ENCODE results near the gene MICA.

GRCh38 chr6:31377029-31377428, 26.4 kb upstream of the MICA start:
- TF ChIP-seq YY1 (IDR thresholded peaks at IDR 0.05; ENCODE audit: insufficient read depth, insufficient read length): no peak
- TF ChIP-seq SUZ12 (IDR thresholded peaks at IDR 0.05; ENCODE audit: extremely low read depth, insufficient read depth, insufficient read length): no peak
- no peak for TF ChIP-seq ZNF274 (IDR thresholded peaks at IDR 0.05; ENCODE audit: low read depth, low read length)
